Body of pancreas (tissue), 4 donors: ENCODE measurements around the gene ARGLU1. TPM values are rescaled to one million over a fixed set of nuclear protein-coding genes. Genes with fewer than 3 reads are reported as not detected.
"Not testable (repeated sequence)": the region's sequence is repeated elsewhere in the genome, so short reads cannot be mapped to it uniquely, and the experiment has no call there.

ENCODE experiments used
- ATAC-seq: fragments of 150-250 bp; one replicate; pipeline ENCODE4 v1.9.1; 2016
- DNase-seq, 4 donors: peaks; one replicate each; pipeline ENCODE4 v3.0.0-alpha.2; 2019
- H3K27ac ChIP-seq, 4 donors: fragments of 200-600 bp; sonication (generic); 1 replicate in 3 of 4; 2 replicates in 1 of 4; pipeline versions ENCODE4 v1.5.1 to v1.6.1; 2016 to 2019; ENCODE audit warnings: mild to moderate bottlenecking in 1 of 4, mixed read lengths in 1 of 4, moderate library complexity in 1 of 4
- H3K27me3 ChIP-seq, 2 donors: fragments of 200-600 bp; sonication (generic); one replicate each; pipeline ENCODE4 v1.6.0; 2016; ENCODE audit warnings: mild to moderate bottlenecking in 1 of 2
- H3K36me3 ChIP-seq, 2 donors: fragments of 200-600 bp; sonication (generic); replicated peaks in 1 of 2; 2 replicates each; pipeline ENCODE4 v1.5.1; 2016; ENCODE audit warnings: low read depth in 2 of 2; ENCODE audit not compliant: insufficient read depth in 1 of 2
- H3K4me1 ChIP-seq: fragments of 200-600 bp; sonication (generic); one replicate; pipeline ENCODE4 v1.6.0; 2016
- H3K4me3 ChIP-seq, 2 donors: fragments of 200-600 bp; sonication (generic); 1 replicate in 1 of 2; 2 replicates in 1 of 2; pipeline ENCODE4 v1.5.1; 2016 to 2019
- H3K9me3 ChIP-seq, 3 donors: fragments of 200-600 bp; sonication (generic); 1 replicate in 2 of 3; 2 replicates in 1 of 3; pipeline ENCODE4 v1.5.1; 2016
- POLR2A ChIP-seq, 3 donors: fragments of 450-650 bp; IDR thresholded peaks; one replicate each; pipeline ENCODE4 v1.6.1; 2016; ENCODE audit warnings: antibody characterized with exemption in 3 of 3, mild to moderate bottlenecking in 2 of 3
- WGBS, 2 donors: methylation state at CpG; one replicate each; pipeline ENCODE4 v1.1.5; 2017; 5-methylcytosine and 5-hydroxymethylcytosine counted together
- intact Hi-C: fragments of 100-400 bp; cut with DNase I; formaldehyde crosslinking; loops from one replicate; pipeline ENCODE4 v1.15.1; 2023
- total RNA-seq, 2 donors: library from RNA; depleted of rRNA; stranded (reverse); fragments of >200 nt; gene quantifications; one replicate each; pipeline ENCODE4 v1.1.0, GENCODE V29; 2016
- TF ChIP-seq, protein P1 (sequence below), 7 experiments: fragments of 450-650 bp in 4 of 7; fragments of 200-600 bp in 3 of 7; sonication (generic) in 3 of 7; IDR thresholded peaks; one replicate each; pipeline ENCODE4 v1.5.1; 2016 to 2019; ENCODE audit warnings: antibody characterized with exemption in 7 of 7

Gene ARGLU1
- total RNA-seq, 2 donors from 2014 or later: 76.8 to 86.9 TPM

DNA sequence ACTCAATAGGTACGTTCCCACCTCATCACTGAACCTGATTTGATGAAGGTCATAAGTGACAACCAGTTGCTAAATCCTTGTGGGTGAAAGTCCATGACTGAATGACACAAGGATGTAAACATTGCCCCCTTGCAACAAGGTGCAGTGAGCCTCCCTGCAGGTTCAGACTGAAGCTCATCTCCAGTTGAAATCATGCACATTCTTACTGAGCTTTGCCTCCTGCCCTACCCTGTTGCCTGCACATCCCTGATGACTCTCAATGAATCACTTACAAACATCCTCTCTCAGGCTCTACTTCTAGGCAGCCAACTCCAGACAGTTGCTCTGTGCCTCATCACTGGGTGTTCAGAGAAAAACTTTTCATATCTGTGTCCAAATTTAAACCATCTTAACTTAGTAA lies 42.5 kb upstream of the ARGLU1 start:
- no peaks in the 10 kb centered on the region for H3K36me3 ChIP-seq
- WGBS, 2 donors: 32 to 64% methylated on average over 1 of the region's 1 CpG
- H3K4me1 ChIP-seq: no peaks in the 10 kb centered on the region
- H3K4me3 ChIP-seq: no peak overlapping the region
- TF ChIP-seq, protein P1, sequence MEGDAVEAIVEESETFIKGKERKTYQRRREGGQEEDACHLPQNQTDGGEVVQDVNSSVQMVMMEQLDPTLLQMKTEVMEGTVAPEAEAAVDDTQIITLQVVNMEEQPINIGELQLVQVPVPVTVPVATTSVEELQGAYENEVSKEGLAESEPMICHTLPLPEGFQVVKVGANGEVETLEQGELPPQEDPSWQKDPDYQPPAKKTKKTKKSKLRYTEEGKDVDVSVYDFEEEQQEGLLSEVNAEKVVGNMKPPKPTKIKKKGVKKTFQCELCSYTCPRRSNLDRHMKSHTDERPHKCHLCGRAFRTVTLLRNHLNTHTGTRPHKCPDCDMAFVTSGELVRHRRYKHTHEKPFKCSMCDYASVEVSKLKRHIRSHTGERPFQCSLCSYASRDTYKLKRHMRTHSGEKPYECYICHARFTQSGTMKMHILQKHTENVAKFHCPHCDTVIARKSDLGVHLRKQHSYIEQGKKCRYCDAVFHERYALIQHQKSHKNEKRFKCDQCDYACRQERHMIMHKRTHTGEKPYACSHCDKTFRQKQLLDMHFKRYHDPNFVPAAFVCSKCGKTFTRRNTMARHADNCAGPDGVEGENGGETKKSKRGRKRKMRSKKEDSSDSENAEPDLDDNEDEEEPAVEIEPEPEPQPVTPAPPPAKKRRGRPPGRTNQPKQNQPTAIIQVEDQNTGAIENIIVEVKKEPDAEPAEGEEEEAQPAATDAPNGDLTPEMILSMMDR (IDR thresholded peaks at IDR 0.05): no peak
- TF ChIP-seq POLR2A (IDR thresholded peaks at IDR 0.05): no peak
- no peaks in the 10 kb centered on the region for H3K9me3 ChIP-seq
- DNase-seq (no peak), ATAC-seq (no peak)
- H3K27me3 ChIP-seq: no peaks in the 10 kb centered on the region
- intact Hi-C loops: no loop called here
- H3K27ac ChIP-seq: no peak overlapping the region

DNA sequence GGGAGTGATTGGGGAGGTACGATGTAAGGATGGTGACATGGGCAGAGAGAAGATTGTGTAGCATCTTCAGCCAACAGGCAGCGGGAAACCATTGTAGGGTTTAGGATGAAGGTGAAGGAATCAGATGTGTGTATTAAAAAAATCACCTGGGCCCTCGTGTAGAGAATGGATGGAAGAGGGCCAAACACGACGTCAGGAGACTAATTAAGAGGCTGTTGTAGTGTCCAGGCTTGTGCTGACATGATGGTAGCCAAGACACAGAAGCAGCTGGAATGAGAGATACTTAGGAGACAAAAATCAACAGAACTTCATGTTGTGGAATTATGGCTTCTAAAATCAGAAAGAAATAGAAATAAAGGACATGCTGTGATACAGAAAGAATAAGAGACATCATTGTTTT lies 41.2 kb upstream of the ARGLU1 start:
- H3K4me1 ChIP-seq: no peaks in the 10 kb centered on the region
- 63 to 64% methylated on average over 5 of the region's 5 CpGs for WGBS, 2 donors
- no peaks in the 10 kb centered on the region for H3K27me3 ChIP-seq
- H3K27ac ChIP-seq: no peak overlapping the region
- intact Hi-C loops: no loop called here
- H3K36me3 ChIP-seq: no peaks in the 10 kb centered on the region
- no peak for DNase-seq
- H3K9me3 ChIP-seq: no peaks in the 10 kb centered on the region
- ATAC-seq: no peak
- no peak overlapping the region for H3K4me3 ChIP-seq
- no peak for TF ChIP-seq POLR2A (IDR thresholded peaks at IDR 0.05)
- TF ChIP-seq, protein P1 (IDR thresholded peaks at IDR 0.05): no peak

DNA sequence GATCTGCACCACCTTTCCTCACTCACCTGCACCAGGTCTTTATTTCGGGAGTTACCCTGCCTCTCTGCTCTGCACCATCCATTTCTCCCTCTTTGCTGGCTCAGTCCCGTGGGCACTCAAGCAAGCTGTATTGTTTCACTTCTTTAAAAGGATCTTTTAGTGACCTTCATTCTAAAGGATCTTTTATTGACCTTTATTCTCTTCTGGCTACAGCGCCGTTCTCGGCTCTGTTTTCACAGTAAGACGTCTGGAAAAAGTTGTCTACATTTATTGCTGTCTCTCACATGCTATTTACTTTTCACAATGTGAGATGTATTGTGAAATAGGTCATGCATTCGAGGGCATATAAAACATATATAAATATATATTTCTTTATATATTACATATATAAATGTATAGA lies 35.6 kb upstream of the ARGLU1 start:
- Histone ChIP-seq H3K4me3 (no peak overlapping the region), H3K27me3 (no peaks in the 10 kb centered on the region), H3K4me1 (peaks cover 5% of the 10 kb centered on the region), H3K36me3 (no peaks in the 10 kb centered on the region), H3K9me3 (no peaks in the 10 kb centered on the region), H3K27ac (no peak overlapping the region)
- ATAC-seq (no peak), DNase-seq (no peak)
- WGBS, 2 donors: 32 to 35% methylated on average over 7 of the region's 7 CpGs
- intact Hi-C loops: no loop called here
- no peak for TF ChIP-seq POLR2A (IDR thresholded peaks at IDR 0.05)
- TF ChIP-seq, protein P1 (IDR thresholded peaks at IDR 0.05): no peak

DNA sequence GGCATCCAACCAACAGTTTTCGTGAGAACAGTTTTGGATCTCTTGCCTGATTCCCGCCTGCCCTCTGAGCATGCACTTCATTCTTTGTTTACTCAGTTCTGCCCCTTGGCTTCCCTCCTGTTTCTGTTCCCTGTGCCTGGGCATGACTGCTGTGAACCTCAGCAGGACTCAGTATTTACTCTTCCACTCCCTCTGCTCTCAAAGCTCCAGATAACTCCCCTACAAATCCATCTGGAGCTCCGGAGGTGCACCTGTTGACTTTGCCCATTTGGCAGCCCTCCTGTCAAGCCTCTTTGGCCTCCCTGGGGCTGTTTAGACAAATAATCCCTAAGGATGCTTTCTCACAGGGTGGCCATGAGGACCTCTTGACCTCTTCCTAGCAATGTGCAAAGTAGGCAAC lies 34.2 kb upstream of the ARGLU1 start:
- ATAC-seq (peak; percentile 42), DNase-seq (peak in 3 of 4 donors; percentile 41 to 49 (median 42))
- no peaks in the 10 kb centered on the region for H3K27me3 ChIP-seq
- intact Hi-C loops: no loop called here
- H3K27ac ChIP-seq: no peak overlapping the region
- TF ChIP-seq POLR2A (IDR thresholded peaks at IDR 0.05): no peak
- TF ChIP-seq, protein P1 (IDR thresholded peaks at IDR 0.05): no peak
- 36 to 55% methylated on average over 3 of the region's 3 CpGs for WGBS, 2 donors
- no peaks in the 10 kb centered on the region for H3K36me3 ChIP-seq
- no peaks in the 10 kb centered on the region for H3K9me3 ChIP-seq
- H3K4me3 ChIP-seq: no peak overlapping the region
- H3K4me1 ChIP-seq: peaks cover 5% of the 10 kb centered on the region

DNA sequence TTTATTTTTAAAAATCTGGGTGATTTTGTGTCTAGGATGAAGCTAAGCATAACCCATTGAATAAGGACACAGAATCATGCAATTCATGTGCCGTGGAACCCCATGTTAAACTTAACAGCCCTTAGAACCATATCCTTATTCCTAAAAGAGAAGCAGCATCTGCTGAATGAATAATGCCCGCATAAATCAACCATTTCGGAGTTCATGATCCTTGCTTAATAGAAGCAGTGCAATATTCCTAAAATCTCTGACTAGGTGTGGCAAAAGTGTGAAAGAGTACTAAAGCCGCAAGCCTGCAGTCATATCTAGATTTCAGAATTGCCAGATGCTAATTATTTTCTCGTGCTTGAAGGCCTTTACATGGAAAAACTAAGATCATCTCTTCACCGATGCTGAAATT lies 33.6 kb upstream of the ARGLU1 start:
- H3K27ac ChIP-seq: no peak overlapping the region
- ATAC-seq: no peak
- no peaks in the 10 kb centered on the region for H3K36me3 ChIP-seq
- no peaks in the 10 kb centered on the region for H3K27me3 ChIP-seq
- H3K9me3 ChIP-seq: no peaks in the 10 kb centered on the region
- no peak for TF ChIP-seq POLR2A (IDR thresholded peaks at IDR 0.05)
- TF ChIP-seq, protein P1 (IDR thresholded peaks at IDR 0.05): no peak
- no peak for DNase-seq
- peaks cover 5% of the 10 kb centered on the region for H3K4me1 ChIP-seq
- WGBS, 2 donors: 61 to 68% methylated on average over 6 of the region's 6 CpGs
- intact Hi-C loops: no loop called here
- no peak overlapping the region for H3K4me3 ChIP-seq

DNA sequence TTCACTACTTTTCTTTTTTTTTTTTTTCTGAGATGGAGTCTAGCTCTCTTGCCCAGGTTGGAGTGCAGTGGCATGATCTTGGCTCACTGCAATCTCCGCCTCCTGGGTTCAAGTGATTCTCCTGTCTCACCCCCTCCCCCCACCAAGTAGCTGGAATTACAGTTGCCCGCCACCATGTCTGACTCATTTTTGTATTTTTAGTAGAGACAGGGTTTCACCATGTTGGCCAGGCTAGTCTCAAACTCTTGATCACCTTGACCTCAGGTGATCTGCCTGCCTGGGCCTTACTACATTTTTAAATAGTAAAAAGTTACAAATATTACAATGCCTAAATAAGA lies 32.8 kb upstream of the ARGLU1 start:
- H3K4me1 ChIP-seq, H3K4me3 ChIP-seq, ATAC-seq, H3K27ac ChIP-seq, H3K36me3 ChIP-seq, DNase-seq, H3K9me3 ChIP-seq, H3K27me3 ChIP-seq, intact Hi-C loops: not testable (repeated sequence)
- WGBS, 2 donors: 45 to 83% methylated on average over 2 of the region's 2 CpGs
